ENCODE results near the gene SND1. TPM values are rescaled to one million over a fixed set of nuclear protein-coding genes. Genes with fewer than 3 reads are reported as not detected.

SND1 gene
- total and polyA plus RNA-seq, 2 donors (not counting 3 experiments of a cell fraction or from before 2014, with no cell fraction given), result 116 to 249 TPM

GRCh38 chr7:128073671-128074310, 421.8 kb downstream of the SND1 start:
- dilution Hi-C loops (cut with MboI; ENCODE audit: extremely low pct_ligation_motif_present, low sequenced_read_pairs) (no loop called here), intact Hi-C loops (cut with micrococcal nuclease) (no loop called here)
- Histone ChIP-seq H3K9ac (replicated peaks; ENCODE audit: extremely low read depth, insufficient read depth, low read length) (no peak overlapping the region), H2AFZ (ENCODE audit: low read depth, low read length) (no peak overlapping the region), H3K36me3 (ENCODE audit: control insufficient read depth in 2 of 2, extremely low read depth in 1 of 2, insufficient read depth in 2 of 2, low read length in 2 of 2) (peaks cover 0 to 14% of the 10 kb centered on the region in 2 experiments), H3K9me3 (replicated peaks; ENCODE audit: control insufficient read depth, insufficient read depth, low read length) (no peaks in the 10 kb centered on the region), H3K27me3 (ENCODE audit: control insufficient read depth in 2 of 2, insufficient read depth in 2 of 2, low read length in 2 of 2) (no peaks in the 10 kb centered on the region), H3K79me2 (ENCODE audit: control insufficient read depth, insufficient read depth, low read length) (no peaks in the 10 kb centered on the region), H4K20me1 (replicated peaks; ENCODE audit: control insufficient read depth, extremely low read depth, insufficient read depth, low read length) (no peaks in the 10 kb centered on the region), H3K27ac (ENCODE audit: insufficient read depth, low read depth, low read length) (no peak overlapping the region), H3K4me1 (ENCODE audit: control insufficient read depth, extremely low read depth, insufficient read depth, low read length) (peaks cover 18% of the 10 kb centered on the region), H3K4me3 (replicated peaks in 1 of 3; ENCODE audit: insufficient read depth in 1 of 3, low read depth in 1 of 3, low read length in 3 of 3) (no peak overlapping the region), H3K9me1 (replicated peaks; ENCODE audit: control insufficient read depth, extremely low read depth, insufficient read depth, low read length) (no peaks in the 10 kb centered on the region), H3K4me2 (ENCODE audit: insufficient read depth, low read length) (no peak overlapping the region)
- no peak for TF ChIP-seq POLR2A (IDR thresholded peaks at IDR 0.05; ENCODE audit: low read depth, low read length)
- no peak for TF ChIP-seq GATA2 (IDR thresholded peaks at IDR 0.05; ENCODE audit: insufficient read depth, insufficient read length, low read depth, low read length)
- TF ChIP-seq MAX (IDR thresholded peaks at IDR 0.05; ENCODE audit: insufficient read depth, insufficient read length), result no peak
- TF ChIP-seq EZH2 (IDR thresholded peaks at IDR 0.05; ENCODE audit: borderline replicate concordance, low read depth, low read length, severe bottlenecking), result no peak
- no peak for TF ChIP-seq FOS (IDR thresholded peaks at IDR 0.05; ENCODE audit: borderline replicate concordance, insufficient read depth, low read length)
- TF ChIP-seq, protein P1, sequence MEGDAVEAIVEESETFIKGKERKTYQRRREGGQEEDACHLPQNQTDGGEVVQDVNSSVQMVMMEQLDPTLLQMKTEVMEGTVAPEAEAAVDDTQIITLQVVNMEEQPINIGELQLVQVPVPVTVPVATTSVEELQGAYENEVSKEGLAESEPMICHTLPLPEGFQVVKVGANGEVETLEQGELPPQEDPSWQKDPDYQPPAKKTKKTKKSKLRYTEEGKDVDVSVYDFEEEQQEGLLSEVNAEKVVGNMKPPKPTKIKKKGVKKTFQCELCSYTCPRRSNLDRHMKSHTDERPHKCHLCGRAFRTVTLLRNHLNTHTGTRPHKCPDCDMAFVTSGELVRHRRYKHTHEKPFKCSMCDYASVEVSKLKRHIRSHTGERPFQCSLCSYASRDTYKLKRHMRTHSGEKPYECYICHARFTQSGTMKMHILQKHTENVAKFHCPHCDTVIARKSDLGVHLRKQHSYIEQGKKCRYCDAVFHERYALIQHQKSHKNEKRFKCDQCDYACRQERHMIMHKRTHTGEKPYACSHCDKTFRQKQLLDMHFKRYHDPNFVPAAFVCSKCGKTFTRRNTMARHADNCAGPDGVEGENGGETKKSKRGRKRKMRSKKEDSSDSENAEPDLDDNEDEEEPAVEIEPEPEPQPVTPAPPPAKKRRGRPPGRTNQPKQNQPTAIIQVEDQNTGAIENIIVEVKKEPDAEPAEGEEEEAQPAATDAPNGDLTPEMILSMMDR (IDR thresholded peaks at IDR 0.05; ENCODE audit: extremely low read depth in 1 of 2, insufficient read depth in 1 of 2, low read depth in 1 of 2, low read length in 2 of 2), result no peak
- no peak for TF ChIP-seq POLR2AphosphoS5 (IDR thresholded peaks at IDR 0.05; ENCODE audit: insufficient read depth, low read depth, low read length)
- no peak for TF ChIP-seq JUN (IDR thresholded peaks at IDR 0.05; ENCODE audit: borderline replicate concordance, insufficient read depth, insufficient read length, low read depth)
- TF ChIP-seq MYC (IDR thresholded peaks at IDR 0.05; ENCODE audit: low read depth, low read length), result no peak
- FAIRE-seq (no peak), DNase-seq (ENCODE audit: low read depth, low spot score) (no peak)
- ChIA-PET CTCF (interaction anchor here (2.3 kb wide), 1 partner anchor 136 kb away, joined by 10 read pairs; no protein-coding TSS in a partner anchor), POLR2A (no interaction called here)
- BruUV-seq (replicated peaks), result no TSS peak

All from endothelial cell of umbilical vein (primary cell).